DMS153 treated with DMSO at 0.1 percent for 48 hours (cell line): ENCODE measurements around the gene ABCC3.

Experiments
- DNase-seq: peaks from one replicate; lab custom pipeline; 2025; ENCODE audit not compliant: unreplicated experiment; lab: John Stamatoyannopoulos, UW

Gene ABCC3

GRCh38 chr17:50634224-50634914, at the start of gene ABCC3:
Gene ABCC3, plus strand, starts transcription at chr17:50634881. Its CDS starts 56 bp downstream, at chr17:50634937.
- DNase-seq, result no peak

GRCh38 chr17:50585346-50585745, 49.3 kb upstream of the ABCC3 start:
- no peak for DNase-seq

- no peak for DNase-seq
These were observed 48.8 kb upstream of the ABCC3 start for GRCh38 chr17:50585891-50586290.

GRCh38 chr17:50586421-50587247, 48.0 kb upstream of the ABCC3 start:
- no peak for DNase-seq

- no peak for DNase-seq
These were observed 47.1 kb upstream of the ABCC3 start for GRCh38 chr17:50587571-50587970.

- DNase-seq, result no peak
These were observed 46.2 kb upstream of the ABCC3 start for GRCh38 chr17:50588391-50589049.

- no peak for DNase-seq
These were observed 45.5 kb upstream of the ABCC3 start for GRCh38 chr17:50589095-50589705.

- no peak for DNase-seq
These were observed 43.5 kb upstream of the ABCC3 start for GRCh38 chr17:50590946-50591737.

GRCh38 chr17:50593321-50593720, 41.4 kb upstream of the ABCC3 start:
- peak; percentile 44 for DNase-seq

- DNase-seq, result no peak
These were observed 40.4 kb upstream of the ABCC3 start for GRCh38 chr17:50594128-50594823.

- DNase-seq, result no peak
These were observed 39.8 kb upstream of the ABCC3 start for GRCh38 chr17:50594892-50595291.

- DNase-seq, result peak; percentile 15
These were observed 38.3 kb upstream of the ABCC3 start for GRCh38 chr17:50596191-50597037.

- DNase-seq, result no peak
These were observed 36.2 kb upstream of the ABCC3 start for GRCh38 chr17:50598487-50598886.

GRCh38 chr17:50599606-50600005, 35.1 kb upstream of the ABCC3 start:
- DNase-seq, result no peak

- DNase-seq, result no peak
These were observed 32.8 kb upstream of the ABCC3 start for GRCh38 chr17:50601823-50602375.

- no peak for DNase-seq
These were observed 31.8 kb upstream of the ABCC3 start for GRCh38 chr17:50602836-50603235.

GRCh38 chr17:50603340-50603739, 31.3 kb upstream of the ABCC3 start:
- DNase-seq, result peak; percentile 43

GRCh38 chr17:50604513-50604912, 30.2 kb upstream of the ABCC3 start:
- DNase-seq, result no peak

- no peak for DNase-seq
These were observed 29.3 kb upstream of the ABCC3 start for GRCh38 chr17:50605429-50605828.
